HepG2 (cell line): ENCODE data around the gene SH2D6. TPM values are rescaled to one million over a fixed set of nuclear protein-coding genes. Genes with fewer than 3 reads are reported as not detected.

ENCODE experiments used
- BRCA1 ChIP-seq: sonication (generic); formaldehyde crosslinking; IDR thresholded peaks from 2 replicates; pipeline ENCODE4 v1.4.0; 2020; ENCODE audit warnings: missing genetic modification reagents
- CEBPZ ChIP-seq: IDR thresholded peaks from 2 replicates; pipeline ENCODE4 v1.6.1; 2012; ENCODE audit warnings: low read length, improper control_type of control experiment
- EED ChIP-seq: sonication (generic); formaldehyde crosslinking; IDR thresholded peaks from 2 replicates; pipeline ENCODE4 v1.5.0; 2020; ENCODE audit warnings: mild to moderate bottlenecking, missing genetic modification reagents
- ELF3 ChIP-seq: IDR thresholded peaks from 2 replicates; pipeline ENCODE4 v1.6.1; 2016; ENCODE audit warnings: missing genetic modification reagents, missing compliant biosample characterization
- ELF4 ChIP-seq: sonication (generic); formaldehyde crosslinking; IDR thresholded peaks from 2 replicates; pipeline ENCODE4 v1.5.0; 2020; ENCODE audit warnings: missing genetic modification reagents, mild to moderate bottlenecking, moderate library complexity, borderline replicate concordance
- ETV6 ChIP-seq: sonication (generic); formaldehyde crosslinking; conservative IDR thresholded peaks from 2 replicates; pipeline ENCODE4 v1.4.0; 2020; ENCODE audit warnings: missing genetic modification reagents
- FOXO1 ChIP-seq: sonication (generic); formaldehyde crosslinking; IDR thresholded peaks from 2 replicates; pipeline ENCODE4 v1.4.0; 2020; ENCODE audit warnings: missing genetic modification reagents
- GTF3A ChIP-seq: sonication (generic); formaldehyde crosslinking; conservative IDR thresholded peaks from 2 replicates; pipeline ENCODE4 v1.4.0; 2020; ENCODE audit warnings: mild to moderate bottlenecking, missing genetic modification reagents
- HCFC1 ChIP-seq: fragments of 150-350 bp; IDR thresholded peaks from 2 replicates; pipeline ENCODE4 v1.6.1; 2014; ENCODE audit warnings: low read depth, low read length
- HDAC1 ChIP-seq: sonication (generic); formaldehyde crosslinking; IDR thresholded peaks from 2 replicates; pipeline ENCODE4 v1.5.1; 2020; ENCODE audit warnings: mild to moderate bottlenecking, missing genetic modification reagents
- IKZF1 ChIP-seq: fragments of 450-650 bp; IDR thresholded peaks from 2 replicates; pipeline ENCODE4 v1.7.1; 2016
- KDM3A ChIP-seq: IDR thresholded peaks from 2 replicates; pipeline ENCODE4 v1.6.1; 2018; ENCODE audit warnings: low read depth, missing compliant biosample characterization
- NONO ChIP-seq, 2 experiments: fragments of 450-650 bp in 1 of 2; sonication (generic) in 1 of 2; formaldehyde crosslinking in 1 of 2; IDR thresholded peaks in 1 of 2; conservative IDR thresholded peaks in 1 of 2; 2 replicates each; pipeline versions ENCODE4 v1.6.1 to v1.8.0; 2017 to 2022; ENCODE audit warnings: mild to moderate bottlenecking in 1 of 2, missing genetic modification reagents in 1 of 2, moderate library complexity in 1 of 2
- NPAS2 ChIP-seq: sonication (generic); formaldehyde crosslinking; IDR thresholded peaks from 2 replicates; pipeline ENCODE4 v1.8.0; 2022; ENCODE audit warnings: mild to moderate bottlenecking, missing genetic modification reagents, borderline replicate concordance
- PCBP2 ChIP-seq: fragments of 200-400 bp; formaldehyde crosslinking; optimal IDR thresholded peaks from 2 replicates; pipeline ENCODE3; 2018; ENCODE audit warnings: low read length, low read depth; ENCODE audit not compliant: poor library complexity, severe bottlenecking
- RNF219 ChIP-seq: sonication (generic); formaldehyde crosslinking; IDR thresholded peaks from 2 replicates; pipeline ENCODE4 v1.5.0; 2020; ENCODE audit warnings: mild to moderate bottlenecking, missing genetic modification reagents
- SOX6 ChIP-seq, 2 experiments: fragments of 450-650 bp in 1 of 2; sonication (generic) in 1 of 2; formaldehyde crosslinking in 1 of 2; IDR thresholded peaks; 2 replicates each; pipeline versions ENCODE4 v1.4.0 to v1.6.1; 2017 to 2020; ENCODE audit warnings: antibody characterized with exemption in 1 of 2, mild to moderate bottlenecking in 1 of 2, missing genetic modification reagents in 1 of 2
- ZBTB14 ChIP-seq: sonication (generic); formaldehyde crosslinking; IDR thresholded peaks from 2 replicates; pipeline ENCODE4 v1.4.0; 2020; ENCODE audit warnings: missing genetic modification reagents
- ZNF205 ChIP-seq: IDR thresholded peaks from 2 replicates; pipeline ENCODE4 v1.6.1; 2018; ENCODE audit warnings: missing biosample characterization, missing genetic modification reagents
- ZNF234 ChIP-seq: sonication (generic); formaldehyde crosslinking; conservative IDR thresholded peaks from 2 replicates; pipeline ENCODE4 v1.5.1; 2020; ENCODE audit warnings: mild to moderate bottlenecking, missing genetic modification reagents
- ZNF274 ChIP-seq: sonication (generic); formaldehyde crosslinking; IDR thresholded peaks from 2 replicates; pipeline ENCODE4 v1.5.1; 2020; ENCODE audit warnings: mild to moderate bottlenecking, missing genetic modification reagents
- ZNF512 ChIP-seq: sonication (generic); formaldehyde crosslinking; IDR thresholded peaks from 2 replicates; pipeline ENCODE4 v1.4.0; 2020; ENCODE audit warnings: mild to moderate bottlenecking, missing genetic modification reagents
- ZNF678 ChIP-seq: sonication (generic); formaldehyde crosslinking; IDR thresholded peaks from 2 replicates; pipeline ENCODE4 v1.4.0; 2020; ENCODE audit warnings: mild to moderate bottlenecking, missing genetic modification reagents
- polyA plus RNA-seq, 8 experiments: library from polyadenylated mRNA; depleted of rRNA in 3 of 8; stranded (reverse) in 7 of 8; unstranded in 1 of 8; fragments of >200 nt; fragmentation: Illumina TruSeq in 4 of 8; extraction: Trizol in 4 of 8; gene quantifications; 2 replicates each; pipeline versions ENCODE4 v1.2.1 to v1.2.3, GENCODE V29; 2011 to 2016; ENCODE audit warnings: low read depth in 4 of 8, missing spikeins in 1 of 8, mixed read lengths in 1 of 8; ENCODE audit not compliant: insufficient read depth in 1 of 8
- total RNA-seq, 5 experiments: library from RNA; depleted of rRNA; stranded (reverse); fragments of >200 nt; fragmentation: Illumina TruSeq; extraction: Trizol; gene quantifications; 2 replicates each; pipeline ENCODE4 v1.2.3, GENCODE V29; 2016; ENCODE audit warnings: low read depth in 1 of 5

The SH2D6 gene
- total and polyA plus RNA-seq, 2 of the 13 experiments (the other 11 are each of a cell fraction or from before 2014, with no cell fraction given): 0.11 to 0.26 TPM

- TF ChIP-seq SOX6 (IDR thresholded peaks at IDR 0.05) (no peak), SOX6 (CRISPR knock-in tag; IDR thresholded peaks at IDR 0.05) (peak; percentile 99), NONO (IDR thresholded peaks at IDR 0.05) (no peak), NONO (CRISPR knock-in tag; conservative IDR thresholded peaks at IDR 0.05) (no peak; the same call in 1 of the 2 replicates), HDAC1 (CRISPR knock-in tag) (peak; percentile 81), FOXO1 (CRISPR knock-in tag) (no peak), ZBTB14 (CRISPR knock-in tag) (no peak), ZNF274 (CRISPR knock-in tag) (no peak), CEBPZ (no peak), HCFC1 (no peak), BRCA1 (CRISPR knock-in tag) (no peak), EED (CRISPR knock-in tag) (0 out of 2 replicates have a peak, but pooled peaks have one; percentile 83), PCBP2 (no peak), ZNF678 (CRISPR knock-in tag) (no peak), ZNF512 (no peak), ETV6 (CRISPR knock-in tag) (0 out of 2 replicates have a peak, but pooled peaks have one; percentile 19), NPAS2 (CRISPR knock-in tag) (no peak), IKZF1 (no peak), ELF4 (CRISPR knock-in tag) (no peak), GTF3A (CRISPR knock-in tag) (no peak), ZNF205 (CRISPR knock-in tag) (no peak), KDM3A (CRISPR knock-in tag) (peak; percentile 79), RNF219 (no peak), ZNF234 (CRISPR knock-in tag) (no peak), ELF3 (CRISPR knock-in tag) (peak; percentile 44; the same call in 1 of the 2 replicates)
These were observed 50.3 kb downstream of the SH2D6 start (continued) for GRCh38 chr2:85468704-85469349.
